ENCODE results near the gene ACSS1.

Gene ACSS1

GRCh38 chr20:25089096-25089495 lies 31.2 kb upstream of the ACSS1 start:
- TF ChIP-seq CTCF (IDR thresholded peaks at IDR 0.05), result no peak

- TF ChIP-seq CTCF (IDR thresholded peaks at IDR 0.05), result no peak
Observed at GRCh38 chr20:25088267-25088666, 30.3 kb upstream of the ACSS1 start.

- no peak for TF ChIP-seq CTCF (IDR thresholded peaks at IDR 0.05)
Observed at GRCh38 chr20:25087186-25087929, 29.4 kb upstream of the ACSS1 start.

GRCh38 chr20:25085756-25086495 lies 28.0 kb upstream of the ACSS1 start:
- TF ChIP-seq CTCF (IDR thresholded peaks at IDR 0.05), result no peak

- no peak for TF ChIP-seq CTCF (IDR thresholded peaks at IDR 0.05)
Observed at GRCh38 chr20:25084626-25085187, 26.8 kb upstream of the ACSS1 start.

- no peak for TF ChIP-seq CTCF (IDR thresholded peaks at IDR 0.05)
Observed at GRCh38 chr20:25083773-25084625, 26.1 kb upstream of the ACSS1 start.

GRCh38 chr20:25083141-25083772 lies 25.3 kb upstream of the ACSS1 start:
- no peak for TF ChIP-seq CTCF (IDR thresholded peaks at IDR 0.05)
